A673 (cell line): Measurements from ENCODE around the gene ARSA. TPM values are rescaled to one million over a fixed set of nuclear protein-coding genes. Genes with fewer than 3 reads are reported as not detected.
"Not testable (repeated sequence)": the region's sequence is repeated elsewhere in the genome, so short reads cannot be mapped to it uniquely, and the experiment has no call there.

Source experiments
- BruUV-seq: library from RNA; stranded (reverse); fragments of 400-500 nt; replicated peaks from 2 replicates; lab custom pipeline; 2021; lab: Mats Ljungman, UMichigan
- CTCF ChIA-PET: fragments of 300-600 bp; sonication (Branson Sonifier 250); formaldehyde crosslinking; loops from one replicate; lab custom pipeline; 2022; ENCODE audit warnings: antibody characterized with exemption; lab: Charles Lee
- POLR2A ChIA-PET: fragments of 300-600 bp; sonication (Branson Sonifier 250); formaldehyde crosslinking; loops from one replicate; lab custom pipeline; 2022; ENCODE audit warnings: antibody characterized with exemption; ENCODE audit not compliant: low non-redundant PET; lab: Charles Lee
- DNase-seq: peaks from one replicate; pipeline ENCODE4 v3.0.0-alpha.2; 2015; ENCODE audit warnings: low spot score
- H3K27ac ChIP-seq: fragments of 200-600 bp; sonication (generic); 2 replicates; pipeline ENCODE4 v1.5.1; 2016; ENCODE audit warnings: mixed run types, low read depth, mild to moderate bottlenecking, mixed read lengths, antibody characterized with exemption, low read length; ENCODE audit not compliant: poor library complexity, severe bottlenecking
- H3K27me3 ChIP-seq: fragments of 200-600 bp; sonication (generic); replicated peaks from 2 replicates; pipeline ENCODE4 v1.6.1; 2017; ENCODE audit warnings: mixed run types, low read depth, mild to moderate bottlenecking, mixed read lengths, antibody characterized with exemption, low read length; ENCODE audit not compliant: insufficient read depth, poor library complexity
- H3K36me3 ChIP-seq: fragments of 200-600 bp; sonication (generic); 2 replicates; pipeline ENCODE4 v1.6.1; 2016; ENCODE audit warnings: mixed run types, mild to moderate bottlenecking, mixed read lengths, antibody characterized with exemption, low read length; ENCODE audit not compliant: insufficient read depth, poor library complexity, severe bottlenecking
- H3K4me1 ChIP-seq: fragments of 200-600 bp; sonication (generic); 2 replicates; pipeline ENCODE4 v1.6.1; 2017; ENCODE audit warnings: mixed run types, mild to moderate bottlenecking, mixed read lengths, antibody characterized with exemption, low read length; ENCODE audit not compliant: insufficient read depth, poor library complexity, severe bottlenecking
- H3K4me3 ChIP-seq: fragments of 200-600 bp; sonication (generic); 2 replicates; pipeline ENCODE4 v1.5.1; 2016; ENCODE audit warnings: low read depth, mixed run types, mild to moderate bottlenecking, mixed read lengths, low read length; ENCODE audit not compliant: poor library complexity, severe bottlenecking
- H3K9me3 ChIP-seq: fragments of 200-600 bp; sonication (generic); 2 replicates; pipeline ENCODE4 v1.6.1; 2016; ENCODE audit warnings: mixed run types, low read depth, mild to moderate bottlenecking, mixed read lengths, antibody characterized with exemption, low read length; ENCODE audit not compliant: poor library complexity, severe bottlenecking
- EZH2 ChIP-seq: fragments of 200-600 bp; sonication (generic); IDR thresholded peaks from 2 replicates; pipeline ENCODE4 v1.6.1; 2017; ENCODE audit warnings: borderline replicate concordance, low read depth, mild to moderate bottlenecking, mixed read lengths, antibody characterized with exemption, low read length; ENCODE audit not compliant: poor library complexity, severe bottlenecking
- intact Hi-C: fragments of 100-400 bp; cut with micrococcal nuclease; formaldehyde crosslinking; loops from one replicate; pipeline ENCODE4 v1.10.0; 2022; ENCODE audit not compliant: unreplicated experiment
- total RNA-seq: library from RNA; stranded (reverse); gene quantifications from 2 replicates; pipeline ENCODE4 v1.2.3, GENCODE V29; 2021
- TF ChIP-seq, protein P1 (sequence below): fragments of 300-800, 200-600 bp; sonication (generic); conservative IDR thresholded peaks from 2 replicates; pipeline ENCODE4 v1.5.1; 2017; ENCODE audit warnings: low read depth, mild to moderate bottlenecking, antibody characterized with exemption, low read length, moderate library complexity, mixed read lengths

The ARSA gene
- total RNA-seq, 1 experiment from 2014 or later = 15.6 TPM

DNA sequence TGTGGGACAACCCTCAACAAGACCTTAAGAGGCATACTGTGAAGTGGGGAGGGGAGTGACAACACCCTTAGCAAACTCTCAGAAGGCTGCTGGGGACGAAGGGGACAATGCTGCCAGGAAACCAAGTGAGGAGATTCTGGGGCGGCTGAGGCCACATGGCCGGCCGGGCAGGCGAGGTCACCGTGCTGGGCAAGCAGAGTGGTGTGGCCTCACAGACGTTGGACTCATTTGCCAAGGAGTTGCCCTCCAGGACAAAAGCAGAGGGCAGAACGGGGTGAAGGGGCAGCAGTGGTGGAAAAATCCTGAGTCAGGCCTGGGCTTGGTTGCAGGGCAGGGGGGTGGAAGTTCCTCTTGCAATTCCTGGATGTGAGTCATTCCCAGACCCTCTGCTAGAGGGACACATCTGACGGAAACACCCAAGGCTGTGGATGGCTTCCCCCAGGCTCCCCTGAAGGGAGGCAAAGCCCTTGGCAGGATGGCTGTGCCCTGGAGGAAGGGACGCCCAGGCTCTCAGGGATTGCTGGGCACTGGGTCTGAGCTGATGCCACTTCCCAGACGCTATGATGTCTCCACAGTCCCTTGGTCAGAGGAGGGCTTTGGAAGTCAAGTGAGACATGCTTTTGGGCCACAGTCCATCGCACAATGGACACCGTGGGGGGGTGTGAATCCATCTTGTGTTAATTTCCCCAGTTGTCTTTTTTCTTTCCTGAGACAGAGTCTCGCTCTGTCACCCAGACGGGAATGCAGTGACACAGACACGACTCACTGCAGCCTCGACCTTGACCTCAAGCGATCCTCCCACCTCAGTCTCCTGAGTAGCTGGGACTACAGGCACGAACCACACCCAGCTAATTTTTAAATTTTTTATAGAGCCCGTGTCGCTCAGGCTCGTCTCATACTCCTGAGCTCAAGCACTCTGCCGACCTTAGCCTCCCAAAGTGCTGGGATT is 28.4 kb upstream of the ARSA start:
- DNase-seq = no peak

DNA sequence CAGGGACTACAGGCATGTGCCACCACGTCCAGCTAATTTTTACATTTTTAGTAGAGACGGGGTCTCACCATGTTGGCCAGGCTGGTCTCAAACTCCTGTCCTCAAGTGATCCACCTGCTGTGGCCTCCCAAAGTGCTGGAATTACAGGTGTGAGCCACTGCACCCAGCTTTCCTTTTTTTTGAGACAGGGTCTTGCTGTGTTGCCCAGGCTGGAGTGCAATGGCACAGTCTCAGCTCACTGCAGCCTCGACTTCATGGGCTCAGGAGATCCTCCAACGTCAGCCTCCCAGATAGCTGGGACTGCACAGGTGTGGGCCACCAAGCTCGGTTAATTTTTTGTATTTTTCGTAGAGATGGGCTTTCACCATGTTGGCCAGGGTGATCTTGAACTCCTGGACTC is 26.7 kb upstream of the ARSA start:
- POLR2A ChIA-PET, BruUV-seq, H3K27ac ChIP-seq, intact Hi-C loops, H3K4me1 ChIP-seq, H3K9me3 ChIP-seq, H3K36me3 ChIP-seq, H3K4me3 ChIP-seq, DNase-seq, H3K27me3 ChIP-seq, CTCF ChIA-PET: not testable (repeated sequence)

More for the DNA sequence above, 28.4 kb upstream of the ARSA start:
- Histone ChIP-seq H3K9me3 (no peaks in the 10 kb centered on the region), H3K27ac (no peak overlapping the region), H3K4me3 (no peak overlapping the region), H3K27me3 (no peaks in the 10 kb centered on the region), H3K36me3 (no peaks in the 10 kb centered on the region), H3K4me1 (no peaks in the 10 kb centered on the region)
- ChIA-PET POLR2A (no interaction called here), CTCF (no interaction called here)
- TF ChIP-seq EZH2 = no peak
- TF ChIP-seq, protein P1, sequence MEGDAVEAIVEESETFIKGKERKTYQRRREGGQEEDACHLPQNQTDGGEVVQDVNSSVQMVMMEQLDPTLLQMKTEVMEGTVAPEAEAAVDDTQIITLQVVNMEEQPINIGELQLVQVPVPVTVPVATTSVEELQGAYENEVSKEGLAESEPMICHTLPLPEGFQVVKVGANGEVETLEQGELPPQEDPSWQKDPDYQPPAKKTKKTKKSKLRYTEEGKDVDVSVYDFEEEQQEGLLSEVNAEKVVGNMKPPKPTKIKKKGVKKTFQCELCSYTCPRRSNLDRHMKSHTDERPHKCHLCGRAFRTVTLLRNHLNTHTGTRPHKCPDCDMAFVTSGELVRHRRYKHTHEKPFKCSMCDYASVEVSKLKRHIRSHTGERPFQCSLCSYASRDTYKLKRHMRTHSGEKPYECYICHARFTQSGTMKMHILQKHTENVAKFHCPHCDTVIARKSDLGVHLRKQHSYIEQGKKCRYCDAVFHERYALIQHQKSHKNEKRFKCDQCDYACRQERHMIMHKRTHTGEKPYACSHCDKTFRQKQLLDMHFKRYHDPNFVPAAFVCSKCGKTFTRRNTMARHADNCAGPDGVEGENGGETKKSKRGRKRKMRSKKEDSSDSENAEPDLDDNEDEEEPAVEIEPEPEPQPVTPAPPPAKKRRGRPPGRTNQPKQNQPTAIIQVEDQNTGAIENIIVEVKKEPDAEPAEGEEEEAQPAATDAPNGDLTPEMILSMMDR = no peak
- intact Hi-C loops = no loop called here
- no TSS peak for BruUV-seq

DNA sequence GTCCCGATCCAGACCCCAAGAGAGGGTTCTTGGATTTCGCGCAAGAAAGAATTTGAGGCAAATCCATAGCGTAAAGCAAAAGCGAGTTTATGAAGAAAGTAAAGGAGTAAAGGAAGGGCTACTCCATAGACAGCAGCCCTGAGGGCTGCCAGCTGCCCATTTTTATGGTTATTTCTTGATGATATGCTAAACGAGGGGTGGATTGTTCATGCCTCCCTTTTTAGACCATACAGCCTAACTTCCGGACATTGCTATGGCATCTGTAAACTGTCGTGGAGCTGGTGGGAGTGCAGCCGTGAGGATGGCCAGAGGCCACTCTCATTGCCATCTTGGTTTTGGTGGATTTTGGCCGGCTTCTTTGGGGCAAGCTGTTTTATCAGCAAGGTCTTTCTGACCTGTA is 25.3 kb upstream of the ARSA start:
- ChIA-PET CTCF (no interaction called here), POLR2A (no interaction called here)
- Histone ChIP-seq H3K27ac (no peak overlapping the region), H3K4me1 (no peaks in the 10 kb centered on the region), H3K27me3 (no peaks in the 10 kb centered on the region), H3K4me3 (no peak overlapping the region), H3K9me3 (peaks cover 15% of the 10 kb centered on the region), H3K36me3 (no peaks in the 10 kb centered on the region)
- BruUV-seq = no TSS peak
- DNase-seq = no peak
- intact Hi-C loops = no loop called here
- TF ChIP-seq EZH2 = no peak
- TF ChIP-seq, protein P1 = no peak

DNA sequence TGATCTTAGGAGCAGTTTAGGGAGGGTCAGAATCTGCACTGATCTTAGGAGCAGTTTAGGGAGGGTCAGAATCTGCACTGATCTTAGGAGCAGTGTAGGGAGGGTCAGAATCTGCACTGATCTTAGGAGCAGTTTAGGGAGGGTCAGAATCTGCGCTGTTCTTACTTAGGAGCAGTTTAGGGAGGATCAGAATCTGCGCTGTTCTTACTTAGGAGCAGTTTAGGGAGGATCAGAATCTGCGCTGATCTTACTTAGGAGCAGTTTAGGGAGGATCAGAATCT is 15.8 kb upstream of the ARSA start:
- H3K27ac ChIP-seq, CTCF ChIA-PET, H3K9me3 ChIP-seq, POLR2A ChIA-PET, DNase-seq, H3K36me3 ChIP-seq, intact Hi-C loops, H3K4me3 ChIP-seq, BruUV-seq, H3K4me1 ChIP-seq: not testable (repeated sequence)
- peaks cover 32% of the 10 kb centered on the region for H3K27me3 ChIP-seq

DNA sequence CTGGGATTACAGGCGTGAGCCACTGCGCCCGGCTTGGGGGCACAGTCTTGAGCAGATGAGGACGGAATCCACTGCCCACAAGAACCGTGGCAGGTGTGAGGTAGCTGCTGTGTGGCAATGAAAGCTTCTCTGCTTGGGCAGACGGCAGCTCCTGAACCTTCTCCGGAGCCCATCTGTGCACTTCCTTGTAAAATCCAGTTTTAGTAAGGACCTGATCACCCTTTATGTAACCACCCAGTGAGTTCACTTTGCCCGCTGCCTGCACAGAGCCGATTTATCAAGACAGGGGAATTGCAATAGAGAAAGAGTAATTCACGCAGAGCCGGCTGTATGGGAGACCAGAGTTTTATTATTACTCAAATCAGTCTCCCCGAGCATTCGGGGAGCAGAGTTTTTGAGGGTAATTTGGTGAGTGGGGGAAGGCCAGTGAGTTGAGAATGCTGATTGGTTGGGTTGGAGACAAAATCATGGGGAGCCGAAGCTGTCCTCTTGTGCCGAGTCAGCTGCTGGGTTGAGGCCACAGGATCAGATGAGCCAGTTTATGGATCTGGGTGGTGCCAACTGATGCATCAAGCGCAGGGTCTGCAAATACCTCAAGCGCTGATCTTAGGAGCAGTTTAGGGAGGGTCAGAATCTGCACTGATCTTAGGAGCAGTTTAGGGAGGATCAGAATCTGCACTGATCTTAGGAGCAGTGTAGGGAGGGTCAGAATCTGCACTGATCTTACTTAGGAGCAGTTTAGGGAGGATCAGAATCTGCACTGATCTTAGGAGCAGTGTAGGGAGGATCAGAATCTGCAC is 15.3 kb upstream of the ARSA start:
- H3K9me3 ChIP-seq, H3K36me3 ChIP-seq, intact Hi-C loops, H3K4me1 ChIP-seq, BruUV-seq, H3K4me3 ChIP-seq, DNase-seq, H3K27ac ChIP-seq, CTCF ChIA-PET: not testable (repeated sequence)
- H3K27me3 ChIP-seq = peaks cover 32% of the 10 kb centered on the region
- POLR2A ChIA-PET = interaction anchor here (0.6 kb wide), 1 partner anchor 21 kb away, joined by 6 read pairs; no protein-coding TSS in a partner anchor
